HG03095 (cell line): ENCODE measurements around the gene ASF1A.

ENCODE experiments used
- ATAC-seq: cut with Tn5 transposase; IDR thresholded peaks from one replicate; pipeline ENCODE4 v1.9.1; 2021; ENCODE audit warnings: moderate library complexity; ENCODE audit not compliant: unreplicated experiment

The ASF1A gene

GRCh38 chr6:118881440-118882313, 12.3 kb upstream of the ASF1A start:
- ATAC-seq, result peak; percentile 76

- no peak for ATAC-seq
These were observed 11.5 kb upstream of the ASF1A start for GRCh38 chr6:118882314-118882905.

- ATAC-seq, result no peak
These were observed 7.3 kb upstream of the ASF1A start for GRCh38 chr6:118886641-118887040.

- ATAC-seq, result no peak
These were observed 4.8 kb upstream of the ASF1A start for GRCh38 chr6:118889163-118889562.

GRCh38 chr6:118890997-118891790, 2.8 kb upstream of the ASF1A start:
- ATAC-seq, result peak; percentile 24

- ATAC-seq, result no peak
These were observed 1.5 kb upstream of the ASF1A start for GRCh38 chr6:118892355-118892991.

- ATAC-seq, result no peak
These were observed 717 bp upstream of the ASF1A start for GRCh38 chr6:118893064-118893806.

GRCh38 chr6:118894425-118895260, 691 bp downstream of the ASF1A start:
- peak; percentile 35 for ATAC-seq

- no peak for ATAC-seq
These were observed 1.3 kb downstream of the ASF1A start for GRCh38 chr6:118895261-118895560.

- ATAC-seq, result no peak
These were observed 1.9 kb downstream of the ASF1A start for GRCh38 chr6:118895859-118896258.

- ATAC-seq, result peak; percentile 16
These were observed 2.6 kb downstream of the ASF1A start for GRCh38 chr6:118896339-118897136.

GRCh38 chr6:118897386-118897785, 3.4 kb downstream of the ASF1A start:
- no peak for ATAC-seq

GRCh38 chr6:118899948-118900347, 6.0 kb downstream of the ASF1A start:
- no peak for ATAC-seq

- no peak for ATAC-seq
These were observed 8.8 kb downstream of the ASF1A start for GRCh38 chr6:118902726-118903125.

GRCh38 chr6:118903138-118903537, 9.2 kb downstream of the ASF1A start:
- ATAC-seq, result no peak

GRCh38 chr6:118903691-118904090, 9.7 kb downstream of the ASF1A start:
- no peak for ATAC-seq

GRCh38 chr6:118905084-118905483, 11.1 kb downstream of the ASF1A start:
- ATAC-seq, result no peak

- no peak for ATAC-seq
These were observed 11.9 kb downstream of the ASF1A start for GRCh38 chr6:118905851-118906250.

- ATAC-seq, result no peak
These were observed 14.5 kb downstream of the ASF1A start for GRCh38 chr6:118908441-118908840.
